Measurements from ENCODE around the gene AFMID. TPM values are rescaled to one million over a fixed set of nuclear protein-coding genes. Genes with fewer than 3 reads are reported as not detected.
A peak's percentile ranks its signal among the peaks of the same experiment; 100 is the strongest.

Gene AFMID
- total and polyA plus RNA-seq, 2 of the 13 experiments (the other 11 are each of a cell fraction or from before 2014, with no cell fraction given) = 249 to 270 TPM

GRCh38 chr17:78168242-78168902 is 18.8 kb upstream of the AFMID start, which contains the start of gene SYNGR2 (continued):
- TF ChIP-seq CHD2 (IDR thresholded peaks at IDR 0.05; ENCODE audit: low read depth, low read length) (peak; percentile 93), ZNF7 (CRISPR knock-in tag; IDR thresholded peaks at IDR 0.05) (no peak), KLF15 (CRISPR knock-in tag; IDR thresholded peaks at IDR 0.05; ENCODE audit: borderline replicate concordance) (peak; percentile 62; the same call in 1 of the 2 replicates), SP5 (CRISPR knock-in tag; IDR thresholded peaks at IDR 0.05; ENCODE audit: borderline replicate concordance, low read depth) (peak; percentile 90), NR2F6 (IDR thresholded peaks at IDR 0.05) (no peak), NR2F6 (CRISPR knock-in tag; IDR thresholded peaks at IDR 0.05) (no peak), AGO1 (IDR thresholded peaks at IDR 0.05; ENCODE audit: low read depth, low read length, poor library complexity, severe bottlenecking) (peak; percentile 39), RFXANK (CRISPR knock-in tag; IDR thresholded peaks at IDR 0.05) (no peak), ZNF639 (CRISPR knock-in tag; conservative IDR thresholded peaks at IDR 0.05) (peak; percentile 75; the same call in 1 of the 2 replicates), SIN3A (IDR thresholded peaks at IDR 0.05; ENCODE audit: borderline replicate concordance, low read depth, low read length) (peak; percentile 73; the same call in 1 of the 2 replicates), POLR2G (IDR thresholded peaks at IDR 0.05; ENCODE audit: low read depth, low read length) (peak; percentile 84), ZNF792 (CRISPR knock-in tag; IDR thresholded peaks at IDR 0.05) (peak; percentile 61; the same call in 1 of the 2 replicates), ZNF275 (CRISPR knock-in tag; IDR thresholded peaks at IDR 0.05; ENCODE audit: borderline replicate concordance) (peak; percentile 80), ZFP90 (CRISPR knock-in tag; IDR thresholded peaks at IDR 0.05; ENCODE audit: borderline replicate concordance) (peak; percentile 68; the same call in 1 of the 2 replicates), BRD4 (CRISPR knock-in tag; IDR thresholded peaks at IDR 0.05) (peak; percentile 39; the same call in 1 of the 2 replicates), ZNF749 (CRISPR knock-in tag; IDR thresholded peaks at IDR 0.05; ENCODE audit: borderline replicate concordance) (peak; percentile 73; the same call in 1 of the 2 replicates), HNF4G (IDR thresholded peaks at IDR 0.05; ENCODE audit: borderline replicate concordance, low read depth, low read length) (peak; percentile 56; the same call in 1 of the 2 replicates), HNF4G (CRISPR knock-in tag; IDR thresholded peaks at IDR 0.05; ENCODE audit: borderline replicate concordance, low read depth) (peak; percentile 83; the same call in 1 of the 2 replicates), HNRNPLL (IDR thresholded peaks at IDR 0.05; ENCODE audit: low read depth, low read length, poor library complexity, severe bottlenecking) (peak; percentile 76), MED13 (CRISPR knock-in tag; IDR thresholded peaks at IDR 0.05) (no peak)
- TF ChIP-seq, protein P1, sequence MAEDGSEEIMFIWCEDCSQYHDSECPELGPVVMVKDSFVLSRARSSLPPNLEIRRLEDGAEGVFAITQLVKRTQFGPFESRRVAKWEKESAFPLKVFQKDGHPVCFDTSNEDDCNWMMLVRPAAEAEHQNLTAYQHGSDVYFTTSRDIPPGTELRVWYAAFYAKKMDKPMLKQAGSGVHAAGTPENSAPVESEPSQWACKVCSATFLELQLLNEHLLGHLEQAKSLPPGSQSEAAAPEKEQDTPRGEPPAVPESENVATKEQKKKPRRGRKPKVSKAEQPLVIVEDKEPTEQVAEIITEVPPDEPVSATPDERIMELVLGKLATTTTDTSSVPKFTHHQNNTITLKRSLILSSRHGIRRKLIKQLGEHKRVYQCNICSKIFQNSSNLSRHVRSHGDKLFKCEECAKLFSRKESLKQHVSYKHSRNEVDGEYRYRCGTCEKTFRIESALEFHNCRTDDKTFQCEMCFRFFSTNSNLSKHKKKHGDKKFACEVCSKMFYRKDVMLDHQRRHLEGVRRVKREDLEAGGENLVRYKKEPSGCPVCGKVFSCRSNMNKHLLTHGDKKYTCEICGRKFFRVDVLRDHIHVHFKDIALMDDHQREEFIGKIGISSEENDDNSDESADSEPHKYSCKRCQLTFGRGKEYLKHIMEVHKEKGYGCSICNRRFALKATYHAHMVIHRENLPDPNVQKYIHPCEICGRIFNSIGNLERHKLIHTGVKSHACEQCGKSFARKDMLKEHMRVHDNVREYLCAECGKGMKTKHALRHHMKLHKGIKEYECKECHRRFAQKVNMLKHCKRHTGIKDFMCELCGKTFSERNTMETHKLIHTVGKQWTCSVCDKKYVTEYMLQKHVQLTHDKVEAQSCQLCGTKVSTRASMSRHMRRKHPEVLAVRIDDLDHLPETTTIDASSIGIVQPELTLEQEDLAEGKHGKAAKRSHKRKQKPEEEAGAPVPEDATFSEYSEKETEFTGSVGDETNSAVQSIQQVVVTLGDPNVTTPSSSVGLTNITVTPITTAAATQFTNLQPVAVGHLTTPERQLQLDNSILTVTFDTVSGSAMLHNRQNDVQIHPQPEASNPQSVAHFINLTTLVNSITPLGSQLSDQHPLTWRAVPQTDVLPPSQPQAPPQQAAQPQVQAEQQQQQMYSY (CRISPR knock-in tag; IDR thresholded peaks at IDR 0.05) = 0 out of 2 replicates have a peak, but pooled peaks have one; percentile 17
- TF ChIP-seq, protein P2, sequence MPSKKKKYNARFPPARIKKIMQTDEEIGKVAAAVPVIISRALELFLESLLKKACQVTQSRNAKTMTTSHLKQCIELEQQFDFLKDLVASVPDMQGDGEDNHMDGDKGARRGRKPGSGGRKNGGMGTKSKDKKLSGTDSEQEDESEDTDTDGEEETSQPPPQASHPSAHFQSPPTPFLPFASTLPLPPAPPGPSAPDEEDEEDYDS (CRISPR knock-in tag; IDR thresholded peaks at IDR 0.05) = peak; percentile 53; the same call in 1 of the 2 replicates
- TF ChIP-seq, protein P3, sequence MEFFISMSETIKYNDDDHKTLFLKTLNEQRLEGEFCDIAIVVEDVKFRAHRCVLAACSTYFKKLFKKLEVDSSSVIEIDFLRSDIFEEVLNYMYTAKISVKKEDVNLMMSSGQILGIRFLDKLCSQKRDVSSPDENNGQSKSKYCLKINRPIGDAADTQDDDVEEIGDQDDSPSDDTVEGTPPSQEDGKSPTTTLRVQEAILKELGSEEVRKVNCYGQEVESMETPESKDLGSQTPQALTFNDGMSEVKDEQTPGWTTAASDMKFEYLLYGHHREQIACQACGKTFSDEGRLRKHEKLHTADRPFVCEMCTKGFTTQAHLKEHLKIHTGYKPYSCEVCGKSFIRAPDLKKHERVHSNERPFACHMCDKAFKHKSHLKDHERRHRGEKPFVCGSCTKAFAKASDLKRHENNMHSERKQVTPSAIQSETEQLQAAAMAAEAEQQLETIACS (CRISPR knock-in tag; IDR thresholded peaks at IDR 0.05) = peak; percentile 92

Measured in HepG2 (cell line).